DOHH2 (cell line): ENCODE results near the gene ACAD8.

Experiments
- H3F3A ChIP-seq: fragments of 200-600 bp; sonication (generic), shearing (Covaris generic); 2 replicates; pipeline ENCODE4 v1.6.0; 2016; ENCODE audit warnings: antibody characterized with exemption, mild to moderate bottlenecking; ENCODE audit not compliant: control insufficient read depth, insufficient read depth
- H3K27ac ChIP-seq: fragments of 200-600 bp; sonication (generic); 2 replicates; pipeline ENCODE4 v1.5.1; 2014; ENCODE audit warnings: low read depth, mild to moderate bottlenecking, low read length, moderate library complexity
- H3K27me3 ChIP-seq: fragments of 200-600 bp; sonication (generic); 2 replicates; pipeline ENCODE4 v1.6.1; 2014; ENCODE audit warnings: mild to moderate bottlenecking, low read length, mixed read lengths; ENCODE audit not compliant: control insufficient read depth
- H3K36me3 ChIP-seq: fragments of 200-600 bp; sonication (generic); 2 replicates; pipeline ENCODE4 v1.6.1; 2014; ENCODE audit warnings: mild to moderate bottlenecking, low read length, moderate library complexity, mixed read lengths; ENCODE audit not compliant: control insufficient read depth
- H3K4me1 ChIP-seq: fragments of 200-600 bp; sonication (generic); 2 replicates; pipeline ENCODE4 v1.6.1; 2014; ENCODE audit warnings: mild to moderate bottlenecking, low read length, mixed read lengths; ENCODE audit not compliant: control insufficient read depth
- H3K4me2 ChIP-seq: fragments of 200-600 bp; sonication (generic); 2 replicates; pipeline ENCODE4 v1.6.0; 2014; ENCODE audit warnings: mild to moderate bottlenecking, low read length, moderate library complexity
- H3K4me3 ChIP-seq: fragments of 200-600 bp; sonication (generic); 2 replicates; pipeline ENCODE4 v1.5.1; 2014; ENCODE audit warnings: mild to moderate bottlenecking, low read length, mixed read lengths
- H3K79me2 ChIP-seq: fragments of 200-600 bp; sonication (generic); 2 replicates; pipeline ENCODE4 v1.6.1; 2014; ENCODE audit warnings: mild to moderate bottlenecking, low read length, mixed read lengths; ENCODE audit not compliant: control insufficient read depth
- H3K9me2 ChIP-seq: fragments of 200-600 bp; sonication (generic); replicated peaks from 2 replicates; pipeline ENCODE4 v1.6.1; 2014; ENCODE audit warnings: mild to moderate bottlenecking, low read length, mixed read lengths; ENCODE audit not compliant: control insufficient read depth
- H3K9me3 ChIP-seq: fragments of 200-600 bp; sonication (generic); 2 replicates; pipeline ENCODE4 v1.6.1; 2014; ENCODE audit warnings: antibody characterized with exemption, low read length, mixed read lengths; ENCODE audit not compliant: control insufficient read depth, insufficient read depth
- H4K20me1 ChIP-seq: fragments of 200-600 bp; sonication (generic); 2 replicates; pipeline ENCODE4 v1.6.0; 2014; ENCODE audit warnings: low read depth, mild to moderate bottlenecking, antibody characterized with exemption, low read length, moderate library complexity; ENCODE audit not compliant: control insufficient read depth, insufficient read depth
- CTCF ChIP-seq: fragments of 200-600 bp; sonication (generic); IDR thresholded peaks from one replicate; pipeline ENCODE4 v1.5.1; 2014; ENCODE audit warnings: antibody characterized with exemption, mild to moderate bottlenecking, low read depth, low read length; ENCODE audit not compliant: poor library complexity, severe bottlenecking
- EZH2phosphoT487 ChIP-seq: fragments of 200-600 bp; sonication (generic); IDR thresholded peaks from 2 replicates; pipeline ENCODE4 v1.6.1; 2017; ENCODE audit warnings: borderline replicate concordance, mild to moderate bottlenecking, antibody characterized with exemption, low read length, moderate library complexity, mixed read lengths

Gene ACAD8

DNA sequence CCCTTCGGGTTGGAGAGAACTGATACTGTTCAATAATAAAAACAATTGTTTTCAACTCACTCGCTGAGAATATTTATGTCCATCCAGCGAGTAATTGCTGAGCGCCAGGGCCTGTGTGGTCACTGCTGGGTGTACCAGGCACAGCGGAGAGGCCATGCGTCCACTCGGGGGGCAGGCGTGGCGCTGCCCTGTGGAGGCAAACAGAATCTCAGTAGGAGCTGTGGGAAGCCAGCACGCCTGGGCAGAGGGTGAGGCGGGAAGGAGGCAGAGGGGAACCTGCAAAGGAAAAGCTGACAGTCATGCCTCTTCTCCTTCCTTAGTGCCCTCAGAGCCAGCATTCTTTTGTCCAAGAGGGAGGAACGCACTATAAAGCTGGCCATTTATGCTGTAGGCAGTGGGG lies 34.2 kb downstream of the ACAD8 start:
- H3K27me3 ChIP-seq = no peaks in the 10 kb centered on the region
- no peaks in the 10 kb centered on the region for H3F3A ChIP-seq
- H3K9me2 ChIP-seq = no peaks in the 10 kb centered on the region
- no peaks in the 10 kb centered on the region for H3K36me3 ChIP-seq
- H3K4me3 ChIP-seq = no peak overlapping the region
- H3K79me2 ChIP-seq = no peaks in the 10 kb centered on the region
- H3K27ac ChIP-seq = no peak overlapping the region
- no peaks in the 10 kb centered on the region for H4K20me1 ChIP-seq
- no peak overlapping the region for H3K4me2 ChIP-seq
- TF ChIP-seq CTCF = no peak
- TF ChIP-seq EZH2phosphoT487 = no peak
- no peaks in the 10 kb centered on the region for H3K9me3 ChIP-seq
- H3K4me1 ChIP-seq = no peaks in the 10 kb centered on the region

DNA sequence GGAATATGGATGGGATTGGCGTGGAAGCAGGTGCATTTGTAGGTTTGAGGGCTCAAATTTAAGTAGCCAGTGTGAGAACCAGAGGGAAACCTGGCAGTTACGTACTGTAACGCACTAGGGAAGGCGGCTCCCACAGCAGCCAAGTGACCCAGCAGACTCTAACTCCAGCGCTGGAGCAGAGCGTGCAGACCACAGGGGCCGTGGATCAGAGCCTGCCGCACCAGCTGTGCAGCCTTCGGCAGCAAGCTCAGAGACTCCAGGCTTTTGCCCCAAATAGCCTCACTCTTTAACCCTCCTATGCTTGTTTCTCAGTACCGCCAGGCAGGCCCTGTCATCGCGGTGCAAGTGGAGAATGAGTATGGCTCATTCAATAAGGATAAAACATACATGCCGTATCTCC lies 35.1 kb downstream of the ACAD8 start:
- Histone ChIP-seq H3K4me1 (no peaks in the 10 kb centered on the region), H3K9me2 (no peaks in the 10 kb centered on the region), H3K27me3 (no peaks in the 10 kb centered on the region), H4K20me1 (no peaks in the 10 kb centered on the region), H3K36me3 (no peaks in the 10 kb centered on the region), H3K4me3 (no peak overlapping the region), H3K79me2 (no peaks in the 10 kb centered on the region), H3K27ac (no peak overlapping the region), H3K4me2 (no peak overlapping the region), H3F3A (no peaks in the 10 kb centered on the region), H3K9me3 (no peaks in the 10 kb centered on the region)
- no peak for TF ChIP-seq CTCF
- TF ChIP-seq EZH2phosphoT487 = no peak

DNA sequence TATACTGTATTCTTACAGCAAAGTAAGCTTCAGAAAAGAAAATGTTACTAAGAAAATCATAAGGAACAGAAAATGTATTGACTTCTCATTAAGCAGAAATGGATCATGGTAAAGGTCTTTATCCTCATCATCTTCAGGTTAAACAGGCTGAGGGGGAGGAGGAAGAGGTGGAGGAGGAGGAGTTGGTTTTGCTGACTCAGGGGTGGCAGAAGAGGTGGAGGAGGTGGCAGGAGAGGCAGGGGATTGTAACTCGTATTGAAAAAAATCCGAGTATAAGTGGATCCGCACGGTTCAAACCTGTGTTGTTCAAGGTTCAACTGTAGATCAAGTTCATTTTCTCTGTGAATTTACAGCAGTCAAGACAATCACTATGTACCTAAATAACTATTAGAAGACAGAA lies 35.8 kb downstream of the ACAD8 start:
- no peaks in the 10 kb centered on the region for H4K20me1 ChIP-seq
- H3K4me1 ChIP-seq = no peaks in the 10 kb centered on the region
- no peak overlapping the region for H3K4me3 ChIP-seq
- no peaks in the 10 kb centered on the region for H3K9me2 ChIP-seq
- no peaks in the 10 kb centered on the region for H3F3A ChIP-seq
- H3K4me2 ChIP-seq = no peak overlapping the region
- no peaks in the 10 kb centered on the region for H3K9me3 ChIP-seq
- no peak for TF ChIP-seq EZH2phosphoT487
- no peak for TF ChIP-seq CTCF
- no peaks in the 10 kb centered on the region for H3K36me3 ChIP-seq
- H3K79me2 ChIP-seq = no peaks in the 10 kb centered on the region
- H3K27ac ChIP-seq = no peak overlapping the region
- no peaks in the 10 kb centered on the region for H3K27me3 ChIP-seq

DNA sequence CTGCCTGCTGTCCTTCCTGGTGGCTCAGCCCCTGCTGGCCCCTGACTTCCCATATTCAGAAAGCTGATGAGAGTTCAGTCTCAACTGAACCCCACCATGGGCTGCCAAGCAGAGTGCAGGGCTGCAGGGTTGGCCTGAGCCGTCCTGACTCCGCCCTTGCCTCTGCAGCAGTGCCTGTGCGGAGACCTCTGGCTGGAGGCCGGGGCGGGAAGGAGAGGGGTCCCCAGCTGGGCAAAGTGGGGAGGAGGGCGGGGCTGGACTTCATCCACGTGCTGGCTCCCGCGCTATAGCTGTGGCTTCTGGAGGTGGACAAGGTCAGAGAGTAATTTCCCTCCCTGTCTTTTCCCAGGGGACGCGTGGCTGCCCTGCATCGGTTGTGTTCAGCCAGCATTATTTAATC lies 36.4 kb downstream of the ACAD8 start:
- Histone ChIP-seq H3K9me3 (no peaks in the 10 kb centered on the region), H3F3A (no peaks in the 10 kb centered on the region), H3K4me1 (no peaks in the 10 kb centered on the region), H3K79me2 (no peaks in the 10 kb centered on the region), H3K9me2 (no peaks in the 10 kb centered on the region), H3K4me2 (no peak overlapping the region), H3K4me3 (no peak overlapping the region), H3K27ac (no peak overlapping the region), H3K36me3 (no peaks in the 10 kb centered on the region), H3K27me3 (no peaks in the 10 kb centered on the region), H4K20me1 (no peaks in the 10 kb centered on the region)
- TF ChIP-seq EZH2phosphoT487 (no peak), CTCF (no peak)
